ENCODE data around the gene UBE2G2.

DNA sequence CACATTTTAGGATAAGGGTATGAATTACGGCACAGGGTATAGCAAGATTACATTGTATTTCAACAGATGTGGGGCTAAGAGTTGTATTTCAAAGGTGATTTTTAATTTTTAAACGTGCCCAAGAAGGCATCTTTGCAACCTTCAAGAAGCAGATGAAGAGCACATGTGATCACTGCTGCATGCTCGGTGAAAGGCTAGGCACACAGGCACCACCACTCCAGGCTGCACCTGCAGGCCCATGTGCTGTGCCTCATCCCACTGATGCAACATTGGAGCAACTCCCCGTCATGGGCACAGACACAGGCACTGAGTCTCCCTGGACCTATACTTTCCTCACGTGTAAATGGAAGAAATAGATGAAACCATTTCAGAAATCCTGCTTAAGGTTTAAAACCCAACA is 23.5 kb downstream of the UBE2G2 start:
- TF ChIP-seq, protein P1, sequence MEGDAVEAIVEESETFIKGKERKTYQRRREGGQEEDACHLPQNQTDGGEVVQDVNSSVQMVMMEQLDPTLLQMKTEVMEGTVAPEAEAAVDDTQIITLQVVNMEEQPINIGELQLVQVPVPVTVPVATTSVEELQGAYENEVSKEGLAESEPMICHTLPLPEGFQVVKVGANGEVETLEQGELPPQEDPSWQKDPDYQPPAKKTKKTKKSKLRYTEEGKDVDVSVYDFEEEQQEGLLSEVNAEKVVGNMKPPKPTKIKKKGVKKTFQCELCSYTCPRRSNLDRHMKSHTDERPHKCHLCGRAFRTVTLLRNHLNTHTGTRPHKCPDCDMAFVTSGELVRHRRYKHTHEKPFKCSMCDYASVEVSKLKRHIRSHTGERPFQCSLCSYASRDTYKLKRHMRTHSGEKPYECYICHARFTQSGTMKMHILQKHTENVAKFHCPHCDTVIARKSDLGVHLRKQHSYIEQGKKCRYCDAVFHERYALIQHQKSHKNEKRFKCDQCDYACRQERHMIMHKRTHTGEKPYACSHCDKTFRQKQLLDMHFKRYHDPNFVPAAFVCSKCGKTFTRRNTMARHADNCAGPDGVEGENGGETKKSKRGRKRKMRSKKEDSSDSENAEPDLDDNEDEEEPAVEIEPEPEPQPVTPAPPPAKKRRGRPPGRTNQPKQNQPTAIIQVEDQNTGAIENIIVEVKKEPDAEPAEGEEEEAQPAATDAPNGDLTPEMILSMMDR (IDR thresholded peaks at IDR 0.05): no peak
- TF ChIP-seq EP300 (IDR thresholded peaks at IDR 0.05) (no peak), POLR2AphosphoS5 (IDR thresholded peaks at IDR 0.05) (no peak)

All from stomach (tissue), 4 donors.